B cell (primary cell): ENCODE results near the gene ATP7B. TPM values are rescaled to one million over a fixed set of nuclear protein-coding genes. Genes with fewer than 3 reads are reported as not detected.

Source experiments
- ATAC-seq: fragments of 200-7000 bp; cut with Tn5 transposase; one replicate; pipeline ENCODE4 v1.10.0; 2021; ENCODE audit warnings: low read depth, mild to moderate bottlenecking, moderate number of reproducible peaks, moderate library complexity
- CTCF ChIA-PET: fragments of 350-600 bp; sonication (Branson Sonifier 250); formaldehyde crosslinking; loops from one replicate; lab custom pipeline; 2021; ENCODE audit warnings: antibody characterized with exemption, inconsistent platforms; lab: Charles Lee
- POLR2A ChIA-PET: fragments of 350-600 bp; sonication (Branson Sonifier 250); formaldehyde crosslinking; loops from one replicate; lab custom pipeline; 2021; ENCODE audit warnings: antibody characterized with exemption; lab: Charles Lee
- DNase-seq: peaks from one replicate; pipeline ENCODE4 v3.0.0; 2013
- H2AFZ ChIP-seq: 2 replicates; pipeline ENCODE4 v1.6.1; 2012; ENCODE audit warnings: mild to moderate bottlenecking, low read depth, low read length; ENCODE audit not compliant: insufficient read depth, poor library complexity, severe bottlenecking
- H3K27ac ChIP-seq, 2 donors: 1 replicate in 1 of 2; 2 replicates in 1 of 2; pipeline ENCODE4 v1.5.1; 2012 to 2013; ENCODE audit warnings: low read length in 2 of 2, mild to moderate bottlenecking in 2 of 2, moderate library complexity in 1 of 2
- H3K27me3 ChIP-seq, 4 experiments: fragments of 200-600 bp in 1 of 4; sonication (generic) in 1 of 4; replicated peaks in 1 of 4; 1 replicate in 2 of 4; 2 replicates in 2 of 4; pipeline versions ENCODE4 v1.6.1 to v1.7.0; 2013 to 2016; ENCODE audit warnings: low read length in 3 of 4, mild to moderate bottlenecking in 2 of 4, mixed read lengths in 1 of 4, moderate library complexity in 1 of 4; ENCODE audit not compliant: insufficient read depth in 4 of 4, control insufficient read depth in 3 of 4; ENCODE audit errors: control extremely low read depth in 1 of 4
- H3K36me3 ChIP-seq, 2 experiments: replicated peaks in 1 of 2; 1 replicate in 1 of 2; 2 replicates in 1 of 2; pipeline versions ENCODE4 v1.6.1 to v1.7.1; 2013; ENCODE audit warnings: low read length in 1 of 2; ENCODE audit not compliant: insufficient read depth in 2 of 2, control insufficient read depth in 1 of 2; ENCODE audit errors: control extremely low read depth in 1 of 2, extremely low read depth in 1 of 2
- H3K4me1 ChIP-seq, 2 donors: fragments of 200-600 bp in 1 of 2; sonication (generic) in 1 of 2; 1 replicate in 1 of 2; 2 replicates in 1 of 2; pipeline versions ENCODE4 v1.5.1 to v1.6.1; 2013 to 2017; ENCODE audit warnings: low read length in 2 of 2; ENCODE audit not compliant: control insufficient read depth in 2 of 2, insufficient read depth in 2 of 2
- H3K4me2 ChIP-seq: replicated peaks from 2 replicates; pipeline ENCODE3; 2012; ENCODE audit warnings: mild to moderate bottlenecking, low read depth, low read length; ENCODE audit not compliant: poor library complexity, severe bottlenecking
- H3K4me3 ChIP-seq, 5 experiments: fragments of 200-600 bp in 1 of 5; sonication (generic) in 1 of 5; 1 replicate in 3 of 5; 2 replicates in 2 of 5; pipeline versions ENCODE4 v1.5.1 to v1.7.0; 2011 to 2016; ENCODE audit warnings: low read length in 4 of 5, mild to moderate bottlenecking in 4 of 5, low read depth in 2 of 5, control low read depth in 1 of 5, moderate library complexity in 1 of 5; ENCODE audit not compliant: insufficient read depth in 1 of 5; ENCODE audit errors: control extremely low read depth in 1 of 5, extremely low read depth in 1 of 5
- H3K79me2 ChIP-seq: fragments of 200-600 bp; sonication (generic); one replicate; pipeline ENCODE4 v1.6.0; 2016; ENCODE audit warnings: low read length; ENCODE audit not compliant: control insufficient read depth, insufficient read depth
- H3K9ac ChIP-seq: fragments of 200-600 bp; sonication (generic); 2 replicates; pipeline ENCODE4 v1.6.1; 2017; ENCODE audit warnings: mild to moderate bottlenecking, low read length, moderate library complexity
- H3K9me3 ChIP-seq, 3 donors: one replicate each; pipeline versions ENCODE4 v1.6.1 to v1.7.1; 2013; ENCODE audit warnings: low read length in 2 of 3; ENCODE audit not compliant: control insufficient read depth in 2 of 3, insufficient read depth in 1 of 3; ENCODE audit errors: control extremely low read depth in 1 of 3
- H4K20me1 ChIP-seq: 2 replicates; pipeline ENCODE4 v1.6.0; 2012; ENCODE audit warnings: mild to moderate bottlenecking, low read length; ENCODE audit not compliant: insufficient read depth, control insufficient read depth, poor library complexity, severe bottlenecking
- H3K27ac Mint-ChIP-seq: one replicate; pipeline ENCODE4 v1.8.0; 2021; ENCODE audit warnings: mixed read lengths
- H3K27me3 Mint-ChIP-seq: one replicate; pipeline ENCODE4 v1.8.0; 2021; ENCODE audit warnings: mixed read lengths
- H3K4me1 Mint-ChIP-seq: one replicate; pipeline ENCODE4 v1.8.0; 2021; ENCODE audit warnings: mixed read lengths
- H3K4me3 Mint-ChIP-seq: one replicate; pipeline ENCODE4 v1.8.0; 2021; ENCODE audit warnings: mixed read lengths
- H3K9me3 Mint-ChIP-seq: one replicate; pipeline ENCODE4 v1.8.0; 2022; ENCODE audit warnings: mixed read lengths; ENCODE audit not compliant: insufficient read depth
- CTCF ChIP-seq: fragments of 200-600 bp; IDR thresholded peaks from one replicate; pipeline ENCODE4 v1.8.0; 2022; ENCODE audit warnings: antibody characterized with exemption, mild to moderate bottlenecking
- EZH2 ChIP-seq: IDR thresholded peaks from 2 replicates; pipeline ENCODE4 v1.6.1; 2012; ENCODE audit warnings: borderline replicate concordance, low read depth, mild to moderate bottlenecking, moderate library complexity, low read length; ENCODE audit not compliant: insufficient read depth, poor library complexity, severe bottlenecking
- WGBS: methylation state at CpG from one replicate; pipeline ENCODE4 v1.1.5; 2013; ENCODE audit warnings: missing lambda C conversion rate; ENCODE audit not compliant: insufficient coverage; 5-methylcytosine and 5-hydroxymethylcytosine counted together
- intact Hi-C: fragments of 100-400 bp; cut with micrococcal nuclease; formaldehyde crosslinking; loops from one replicate; pipeline ENCODE4 v1.10.0; 2022
- polyA plus RNA-seq: library from polyadenylated mRNA; depleted of rRNA; stranded (reverse); fragments of >200 nt; gene quantifications from 2 replicates; pipeline ENCODE4 v1.2.3, GENCODE V29; 2012
- total RNA-seq, 2 donors: library from RNA; stranded (reverse); fragments of 120-200 nt in 1 of 2; gene quantifications; 1 replicate in 1 of 2; 2 replicates in 1 of 2; pipeline versions ENCODE4 v1.2.3 to v1.2.4, GENCODE V29; 2013 to 2022

ATP7B gene
- total and polyA plus RNA-seq, 2 donors (not counting 1 experiment from before 2014, with no cell fraction given) = 0.10 to 0.91 TPM

- Mint-ChIP-seq H3K4me3 (no peak overlapping the region), H3K4me1 (no peaks in the 10 kb centered on the region), H3K9me3 (no peaks in the 10 kb centered on the region), H3K27me3 (peaks cover 8% of the 10 kb centered on the region), H3K27ac (no peak overlapping the region)
- Histone ChIP-seq H3K79me2 (no peaks in the 10 kb centered on the region), H3K36me3 (no peaks in the 10 kb centered on the region), H3K9ac (no peak overlapping the region), H3K27me3 (peaks cover 0 to 3% (median 0%) of the 10 kb centered on the region in 4 experiments), H3K27ac (no peak overlapping the region), H3K9me3 (no peaks in the 10 kb centered on the region), H2AFZ (no peak overlapping the region), H3K4me2 (no peak overlapping the region), H3K4me3 (no peak overlapping the region), H3K4me1 (no peaks in the 10 kb centered on the region), H4K20me1 (no peaks in the 10 kb centered on the region)
- 94% methylated on average over 9 of the region's 10 CpGs for WGBS
- DNase-seq (no peak), ATAC-seq (no peak)
- TF ChIP-seq EZH2 (no peak), CTCF (no peak)
- ChIA-PET POLR2A (no interaction called here), CTCF (no interaction called here)
- intact Hi-C loops = no loop called here
Measured at GRCh38 chr13:51966186-51966585, 45.1 kb downstream of the ATP7B start.

GRCh38 chr13:51961493-51962403 lies 49.5 kb downstream of the ATP7B start:
- H3K4me2 ChIP-seq = no peak overlapping the region
- peaks cover 18% of the 10 kb centered on the region for H3K4me1 Mint-ChIP-seq
- no peaks in the 10 kb centered on the region for H3K9me3 ChIP-seq
- ChIA-PET CTCF (interaction anchor here (1.0 kb wide), 1 partner anchor 166 kb away, joined by 3 read pairs; no protein-coding TSS in a partner anchor), POLR2A (no interaction called here)
- no peaks in the 10 kb centered on the region for H4K20me1 ChIP-seq
- H3K79me2 ChIP-seq = no peaks in the 10 kb centered on the region
- ATAC-seq (no peak), DNase-seq (no peak)
- H2AFZ ChIP-seq = no peak overlapping the region
- peaks cover 4 to 11% of the 10 kb centered on the region in 2 donors for H3K4me1 ChIP-seq
- H3K27me3 Mint-ChIP-seq = peaks cover 8% of the 10 kb centered on the region
- no peak overlapping the region for H3K9ac ChIP-seq
- no peak overlapping the region for H3K4me3 Mint-ChIP-seq
- no peaks in the 10 kb centered on the region for H3K36me3 ChIP-seq
- no peaks in the 10 kb centered on the region for H3K27me3 ChIP-seq
- H3K9me3 Mint-ChIP-seq = no peaks in the 10 kb centered on the region
- H3K27ac ChIP-seq = no peak overlapping the region
- H3K4me3 ChIP-seq = no peak overlapping the region
- TF ChIP-seq EZH2 (no peak), CTCF (no peak)
- WGBS = 100% methylated on average over 4 of the region's 5 CpGs
- intact Hi-C loops = no loop called here
- H3K27ac Mint-ChIP-seq = no peak overlapping the region
